Measurements from ENCODE around the gene KLF6.

KLF6 gene

DNA sequence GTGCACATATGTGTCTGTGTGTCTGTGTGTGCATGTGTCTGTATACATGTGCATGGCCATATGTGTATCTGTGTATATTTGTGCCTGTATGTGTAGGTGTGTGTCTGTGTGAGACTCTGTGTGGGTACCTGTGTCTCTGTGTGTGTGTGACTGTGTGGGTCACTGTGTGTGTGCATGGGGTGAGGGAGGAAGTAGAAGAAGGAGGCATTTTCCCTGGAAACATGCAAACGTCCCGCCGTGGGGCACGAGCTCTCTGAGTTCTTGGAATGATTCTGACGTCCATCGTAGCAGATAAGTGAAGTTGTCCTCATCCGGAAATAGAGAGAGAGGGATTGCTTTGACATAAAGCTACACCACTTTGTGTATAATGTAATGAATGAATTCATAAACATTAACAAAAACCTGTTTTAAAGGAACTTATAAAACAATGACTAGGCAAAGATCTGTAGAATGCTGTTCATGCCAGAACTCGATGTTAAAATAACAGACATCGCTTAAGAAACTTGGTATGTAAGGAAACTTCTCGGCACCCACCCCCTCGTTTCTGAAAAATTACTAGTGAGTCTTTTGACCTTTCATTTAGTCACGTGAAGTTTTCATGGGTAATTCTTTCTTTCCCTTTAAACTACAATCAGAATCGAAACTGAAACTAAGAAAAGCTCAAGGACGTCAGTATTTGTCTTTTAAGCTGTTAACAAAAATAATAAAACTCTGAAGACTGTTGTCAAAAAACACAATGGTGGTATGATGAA lies 43.6 kb upstream of the KLF6 start:
- TF ChIP-seq CTCF (IDR thresholded peaks at IDR 0.05), result no peak

DNA sequence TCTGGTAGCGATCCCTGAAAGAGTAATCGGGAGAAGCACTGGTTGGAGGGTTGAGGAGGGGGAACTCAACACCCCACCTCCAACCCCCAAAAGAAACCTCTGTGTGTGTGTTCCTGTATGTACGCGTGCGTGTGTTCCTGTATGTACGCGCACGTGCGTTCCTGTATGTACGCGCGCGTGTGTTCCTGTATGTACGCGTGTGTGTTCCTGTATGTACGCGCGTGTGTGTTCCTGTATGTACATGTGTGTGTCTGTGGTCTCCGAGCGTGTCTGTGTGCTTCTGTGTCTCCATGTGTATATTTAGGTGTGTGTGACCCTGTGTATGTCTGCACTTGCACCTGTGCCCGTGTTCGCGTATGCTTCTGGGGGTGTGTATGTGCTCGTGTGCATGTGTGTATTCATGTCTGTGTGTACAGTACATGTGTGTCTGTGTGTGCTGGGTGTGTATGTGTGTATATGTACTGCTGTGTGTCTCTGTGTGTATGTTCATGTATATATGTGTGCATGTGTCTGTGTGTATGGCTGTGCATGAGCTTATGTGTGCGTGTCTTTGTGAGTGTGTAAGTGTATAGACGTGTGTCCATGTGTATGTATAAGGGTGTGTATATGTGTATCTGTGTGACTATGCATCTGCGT lies 42.9 kb upstream of the KLF6 start:
- TF ChIP-seq CTCF (IDR thresholded peaks at IDR 0.05), result no peak

DNA sequence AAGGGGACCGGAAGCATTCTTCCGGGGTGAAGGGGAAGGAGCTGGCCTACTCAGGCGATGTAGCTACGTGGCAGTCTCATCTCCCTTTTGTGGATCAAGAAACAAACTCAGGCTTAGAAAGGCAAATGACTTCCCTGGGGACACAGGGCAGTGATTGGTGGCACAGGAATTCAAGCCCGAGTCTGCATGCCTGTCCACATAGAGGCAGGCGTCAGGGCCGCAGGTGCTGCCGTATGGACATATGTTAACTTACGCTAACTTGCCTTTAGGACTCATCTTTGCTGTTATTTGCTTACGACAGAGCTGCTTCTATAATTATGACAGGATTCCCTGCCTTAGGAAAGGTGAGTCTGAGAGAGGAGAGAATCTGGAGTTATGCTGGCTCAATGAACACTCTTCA lies 42.3 kb upstream of the KLF6 start:
- TF ChIP-seq CTCF (IDR thresholded peaks at IDR 0.05), result no peak

GRCh38 chr10:3825862-3826351 lies 40.9 kb upstream of the KLF6 start:
- TF ChIP-seq CTCF (IDR thresholded peaks at IDR 0.05), result no peak

DNA sequence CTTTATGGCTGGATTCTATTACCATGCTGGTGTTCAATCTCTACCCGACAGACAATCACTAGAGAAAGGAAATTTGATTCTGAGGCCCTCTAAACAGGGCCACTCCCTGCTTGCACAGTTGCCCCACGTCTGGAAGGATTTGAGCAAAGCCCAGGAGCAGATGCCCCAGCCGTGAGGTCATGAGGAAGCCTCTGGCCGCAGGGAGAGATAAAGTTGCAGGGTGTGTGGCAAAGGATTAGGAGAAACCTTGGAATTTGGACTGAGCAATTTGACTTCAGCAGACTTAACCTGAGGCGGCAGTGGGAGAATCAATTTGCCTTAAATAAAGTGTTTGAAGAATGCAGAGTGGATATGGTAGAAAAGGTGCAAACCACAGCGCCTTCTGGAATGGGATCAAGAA lies 40.2 kb upstream of the KLF6 start:
- TF ChIP-seq CTCF (IDR thresholded peaks at IDR 0.05), result no peak

- no peak for TF ChIP-seq CTCF (IDR thresholded peaks at IDR 0.05)
Measured at GRCh38 chr10:3822541-3823330, 37.7 kb upstream of the KLF6 start.

GRCh38 chr10:3820255-3820654 lies 35.2 kb upstream of the KLF6 start:
- TF ChIP-seq CTCF (IDR thresholded peaks at IDR 0.05), result no peak

All from LNCAP (cell line).